Fibroblast of skin of left quadriceps (primary cell): ENCODE results near the gene TFAP2C.
"Not testable (repeated sequence)": the region's sequence is repeated elsewhere in the genome, so short reads cannot be mapped to it uniquely, and the experiment has no call there.

Experiments used
- DNase-seq, 2 experiments: peaks; one replicate each; pipeline ENCODE4 v3.0.0-alpha.2; 2013; ENCODE audit warnings: low read depth in 2 of 2

The TFAP2C gene

GRCh38 chr20:56653211-56653610 is 24.1 kb downstream of the TFAP2C start:
- no peak for DNase-seq

GRCh38 chr20:56656632-56657031 is 27.5 kb downstream of the TFAP2C start:
- no peak for DNase-seq

GRCh38 chr20:56657879-56658278 is 28.8 kb downstream of the TFAP2C start:
- no peak for DNase-seq

GRCh38 chr20:56658341-56658947 is 29.3 kb downstream of the TFAP2C start:
- DNase-seq, result not testable (repeated sequence)

GRCh38 chr20:56663660-56664059 is 34.6 kb downstream of the TFAP2C start:
- DNase-seq, result no peak

- DNase-seq, result no peak
Measured at GRCh38 chr20:56664796-56665195, 35.7 kb downstream of the TFAP2C start.

GRCh38 chr20:56665806-56666205 is 36.7 kb downstream of the TFAP2C start:
- DNase-seq, result no peak

- DNase-seq, result no peak
Measured at GRCh38 chr20:56673450-56673849, 44.3 kb downstream of the TFAP2C start.

- DNase-seq, result no peak
Measured at GRCh38 chr20:56676001-56676400, 46.9 kb downstream of the TFAP2C start.

- no peak for DNase-seq
Measured at GRCh38 chr20:56676679-56677078, 47.6 kb downstream of the TFAP2C start.

GRCh38 chr20:56683077-56683865 is 54.2 kb downstream of the TFAP2C start:
- DNase-seq, result no peak

- DNase-seq, result no peak
Measured at GRCh38 chr20:56685879-56686278, 56.8 kb downstream of the TFAP2C start.

- DNase-seq, result no peak
Measured at GRCh38 chr20:56687061-56687460, 58.0 kb downstream of the TFAP2C start.

- no peak for DNase-seq
Measured at GRCh38 chr20:56688106-56688505, 59.0 kb downstream of the TFAP2C start.
